Measurements from ENCODE around the gene TCERG1. TPM values are rescaled to one million over a fixed set of nuclear protein-coding genes. Genes with fewer than 3 reads are reported as not detected.

TCERG1 gene
- total RNA-seq, 4 donors from 2014 or later: 63.9 to 117 (median 109) TPM

DNA sequence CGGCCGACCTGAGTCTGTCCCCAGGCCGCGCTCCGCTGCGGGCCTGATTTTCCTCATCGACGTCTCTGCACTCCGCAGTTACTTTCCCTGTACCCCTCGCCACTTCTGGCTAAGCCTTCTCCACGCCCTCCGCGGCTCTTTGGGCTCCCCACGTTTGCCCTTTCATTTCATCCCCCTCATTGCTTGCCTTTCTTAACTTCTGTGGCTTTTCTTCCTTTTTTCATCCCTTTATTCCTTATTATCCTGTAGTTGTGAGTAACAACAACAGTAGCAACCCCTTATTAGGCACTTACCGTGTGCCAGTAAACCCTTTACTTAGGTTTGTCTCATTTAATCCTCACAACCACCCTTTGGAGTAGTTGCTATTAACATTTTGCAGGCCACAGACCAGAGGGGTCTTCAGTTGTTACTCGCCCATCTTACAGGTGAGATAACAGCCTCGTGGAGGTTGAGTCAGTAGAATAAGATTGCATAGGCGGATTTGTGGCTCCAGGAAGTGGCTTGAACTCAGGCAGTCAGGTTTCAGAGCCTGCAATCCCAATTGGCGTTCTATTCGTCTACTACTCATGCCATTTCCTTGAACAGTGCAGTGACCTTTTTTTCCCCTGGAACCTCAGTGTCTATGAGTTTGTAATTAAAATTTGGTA, 724 bp downstream of the TCERG1 start:
- DNase-seq: peak; percentile 45
- Histone ChIP-seq H3K4me3 (peak overlapping the region; percentile 92 to 97 (median 96)), H3K9me3 (no peaks in the 10 kb centered on the region), H3K27me3 (no peaks in the 10 kb centered on the region), H3K4me1 (peaks cover 19 to 51% (median 32%) of the 10 kb centered on the region in 4 donors), H3K27ac (peak overlapping the region; percentile 88 to 96 (median 94)), H3K36me3 (no peaks in the 10 kb centered on the region)
- intact Hi-C loops (cut with DNase I; ENCODE audit: low total_unique reads) (no loop called here), in situ Hi-C loops (cut with MboI; ENCODE audit: low pct_ligation_motif_present in 1 of 4, low pct_unique_long_range_greater_than_20kb in 1 of 4, low sequenced_read_pairs in 3 of 4) (no loop called here)
- no peak for TF ChIP-seq POLR2A (IDR thresholded peaks at IDR 0.05)
- TF ChIP-seq, protein P1, sequence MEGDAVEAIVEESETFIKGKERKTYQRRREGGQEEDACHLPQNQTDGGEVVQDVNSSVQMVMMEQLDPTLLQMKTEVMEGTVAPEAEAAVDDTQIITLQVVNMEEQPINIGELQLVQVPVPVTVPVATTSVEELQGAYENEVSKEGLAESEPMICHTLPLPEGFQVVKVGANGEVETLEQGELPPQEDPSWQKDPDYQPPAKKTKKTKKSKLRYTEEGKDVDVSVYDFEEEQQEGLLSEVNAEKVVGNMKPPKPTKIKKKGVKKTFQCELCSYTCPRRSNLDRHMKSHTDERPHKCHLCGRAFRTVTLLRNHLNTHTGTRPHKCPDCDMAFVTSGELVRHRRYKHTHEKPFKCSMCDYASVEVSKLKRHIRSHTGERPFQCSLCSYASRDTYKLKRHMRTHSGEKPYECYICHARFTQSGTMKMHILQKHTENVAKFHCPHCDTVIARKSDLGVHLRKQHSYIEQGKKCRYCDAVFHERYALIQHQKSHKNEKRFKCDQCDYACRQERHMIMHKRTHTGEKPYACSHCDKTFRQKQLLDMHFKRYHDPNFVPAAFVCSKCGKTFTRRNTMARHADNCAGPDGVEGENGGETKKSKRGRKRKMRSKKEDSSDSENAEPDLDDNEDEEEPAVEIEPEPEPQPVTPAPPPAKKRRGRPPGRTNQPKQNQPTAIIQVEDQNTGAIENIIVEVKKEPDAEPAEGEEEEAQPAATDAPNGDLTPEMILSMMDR (IDR thresholded peaks at IDR 0.05): no peak
- TF ChIP-seq POLR2AphosphoS5 (IDR thresholded peaks at IDR 0.05): no peak
- TF ChIP-seq EP300 (IDR thresholded peaks at IDR 0.05; ENCODE audit: low read depth): no peak
- 1 to 2% methylated on average over 11 to 20 of the region's 20 CpGs for WGBS, 2 donors (ENCODE audit: low coverage in 1 of 2)

DNA sequence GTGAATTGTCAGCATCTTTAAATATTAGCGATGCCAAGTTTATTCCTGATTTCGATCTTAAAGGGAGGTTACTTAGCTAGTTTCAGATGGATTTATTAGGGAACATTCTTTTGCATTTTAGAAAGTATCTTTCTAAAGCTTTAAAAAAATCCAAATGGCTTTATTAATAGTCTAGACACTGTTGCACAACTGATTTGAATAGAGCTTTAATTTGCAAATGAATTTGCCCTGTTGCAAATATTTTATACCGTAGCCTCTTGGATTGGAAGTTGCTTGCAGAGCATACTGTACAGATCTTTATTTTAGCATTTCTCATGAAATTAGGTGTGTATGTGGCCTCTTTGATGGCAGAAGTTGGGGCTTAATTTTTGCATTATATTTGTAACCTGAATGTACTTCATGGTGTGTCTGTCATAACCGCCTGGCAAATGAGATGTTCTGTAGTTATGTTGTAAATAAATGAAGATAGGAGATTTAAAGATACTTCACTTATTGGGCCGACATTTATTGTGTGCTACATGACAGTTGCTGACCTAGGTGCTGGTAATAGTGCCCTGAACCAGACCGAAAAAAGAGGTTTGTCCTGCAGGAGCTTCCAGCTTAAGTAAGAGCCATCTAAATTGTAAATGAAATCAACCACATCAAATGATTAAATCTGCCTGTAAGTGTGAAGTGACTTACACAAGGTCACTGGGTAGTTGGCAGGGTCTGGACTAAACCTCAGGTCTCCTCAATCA, 1.8 kb downstream of the TCERG1 start:
- intact Hi-C loops (cut with DNase I; ENCODE audit: low total_unique reads): no loop called here
- Histone ChIP-seq H3K4me1 (peaks cover 19 to 53% (median 32%) of the 10 kb centered on the region in 4 donors), H3K4me3 (peak overlapping the region in 3 of 4 donors; percentile 92 to 97 (median 95)), H3K27ac (peak overlapping the region in 2 of 4 donors; percentile 95 to 96), H3K9me3 (no peaks in the 10 kb centered on the region), H3K27me3 (no peaks in the 10 kb centered on the region), H3K36me3 (no peaks in the 10 kb centered on the region)
- 56 to 66% methylated on average over 5 to 6 of the region's 6 CpGs for WGBS, 2 donors (ENCODE audit: low coverage in 1 of 2)
- no peak for DNase-seq
- in situ Hi-C loops (cut with MboI; ENCODE audit: low pct_ligation_motif_present in 1 of 4, low pct_unique_long_range_greater_than_20kb in 1 of 4, low sequenced_read_pairs in 3 of 4): no loop called here
- TF ChIP-seq, protein P1 (IDR thresholded peaks at IDR 0.05): no peak
- TF ChIP-seq POLR2A (IDR thresholded peaks at IDR 0.05) (no peak), EP300 (IDR thresholded peaks at IDR 0.05; ENCODE audit: low read depth) (no peak), POLR2AphosphoS5 (IDR thresholded peaks at IDR 0.05) (no peak)

DNA sequence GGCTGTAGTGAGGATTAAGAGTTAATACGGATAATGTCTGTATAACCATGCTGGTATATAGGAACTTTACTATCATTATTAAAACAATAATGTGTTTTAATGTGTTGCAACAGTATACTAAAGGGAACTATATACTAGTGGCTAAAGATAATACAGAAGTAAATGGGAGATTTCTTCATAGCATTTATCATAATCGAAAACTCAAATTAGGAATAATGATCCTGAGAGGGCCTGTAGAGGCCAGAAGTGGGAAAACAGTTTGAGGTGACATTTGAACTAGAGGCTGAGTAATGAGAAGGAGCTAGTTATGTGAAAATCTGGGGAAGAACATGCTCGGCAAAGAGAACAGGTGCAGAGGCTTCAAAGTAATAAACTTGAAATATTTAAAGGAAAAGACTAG, 2.9 kb downstream of the TCERG1 start:
- no peak overlapping the region for H3K27ac ChIP-seq
- 51 to 55% methylated on average over 3 of the region's 3 CpGs for WGBS, 2 donors (ENCODE audit: low coverage in 1 of 2)
- no peak for TF ChIP-seq POLR2A (IDR thresholded peaks at IDR 0.05)
- no peaks in the 10 kb centered on the region for H3K9me3 ChIP-seq
- no peaks in the 10 kb centered on the region for H3K27me3 ChIP-seq
- DNase-seq: no peak
- in situ Hi-C loops (cut with MboI; ENCODE audit: low pct_ligation_motif_present in 1 of 4, low pct_unique_long_range_greater_than_20kb in 1 of 4, low sequenced_read_pairs in 3 of 4): no loop called here
- intact Hi-C loops (cut with DNase I; ENCODE audit: low total_unique reads): no loop called here
- peaks cover 0 to 1% (median 0%) of the 10 kb centered on the region in 4 donors for H3K36me3 ChIP-seq
- peaks cover 19 to 53% (median 32%) of the 10 kb centered on the region in 4 donors for H3K4me1 ChIP-seq
- H3K4me3 ChIP-seq: no peak overlapping the region

DNA sequence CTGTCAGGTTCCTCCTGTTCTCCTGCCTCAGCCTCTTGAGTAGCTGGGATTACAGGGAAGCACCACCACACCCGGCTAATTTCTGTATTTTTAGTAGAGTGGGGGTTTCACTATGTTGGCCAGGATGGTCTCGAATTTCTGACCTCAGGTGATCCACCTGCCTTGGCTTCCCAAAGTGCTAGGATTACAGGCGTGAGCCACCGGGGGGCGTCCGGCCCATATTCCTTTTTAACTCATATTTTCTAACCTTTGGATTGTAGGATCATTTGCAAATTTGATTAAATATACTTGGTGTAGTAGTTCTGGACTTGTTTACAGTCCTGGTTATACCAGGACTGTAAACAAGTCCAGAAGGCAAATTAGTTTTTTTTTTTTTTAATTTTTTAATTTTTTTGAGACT, 4.3 kb downstream of the TCERG1 start:
- Histone ChIP-seq H3K27ac (peak overlapping the region in 2 of 4 donors; percentile 27 to 34), H3K9me3 (no peaks in the 10 kb centered on the region), H3K4me3 (no peak overlapping the region), H3K27me3 (no peaks in the 10 kb centered on the region), H3K4me1 (peaks cover 19 to 52% (median 32%) of the 10 kb centered on the region in 4 donors), H3K36me3 (peaks cover 0 to 9% (median 4%) of the 10 kb centered on the region in 4 donors)
- intact Hi-C loops (cut with DNase I; ENCODE audit: low total_unique reads): no loop called here
- in situ Hi-C loops (cut with MboI; ENCODE audit: low pct_ligation_motif_present in 1 of 4, low pct_unique_long_range_greater_than_20kb in 1 of 4, low sequenced_read_pairs in 3 of 4): no loop called here
- WGBS, 2 donors (ENCODE audit: low coverage in 1 of 2): 70% methylated on average over 6 of the region's 6 CpGs; no CpG with 5 or more reads in 1 of the 2 donors
- TF ChIP-seq POLR2A (IDR thresholded peaks at IDR 0.05): no peak
- TF ChIP-seq, protein P1 (IDR thresholded peaks at IDR 0.05): peak in 1 of 5 experiments; percentile 15
- no peak for TF ChIP-seq EP300 (IDR thresholded peaks at IDR 0.05; ENCODE audit: low read depth)
- no peak for TF ChIP-seq POLR2AphosphoS5 (IDR thresholded peaks at IDR 0.05)
- no peak for DNase-seq

Measured in transverse colon (tissue), 4 donors.